K562 (cell line): ENCODE measurements around the gene CLEC3A. TPM values are rescaled to one million over a fixed set of nuclear protein-coding genes. Genes with fewer than 3 reads are reported as not detected.

ENCODE experiments used
- ATAC-seq: fragments of 200-7000 bp; cut with Tn5 transposase; 3 replicates; pipeline ENCODE4 v1.9.1; 2020; ENCODE audit warnings: moderate library complexity
- BruUV-seq: library from RNA; stranded (reverse); fragments of 400-500 nt; replicated peaks from 2 replicates; lab custom pipeline; 2021; lab: Mats Ljungman, UMichigan
- CTCF ChIA-PET: fragments of 300-600 bp; formaldehyde crosslinking; extraction: SDS; loops from one replicate; lab custom pipeline; 2021; ENCODE audit warnings: low intra/inter-chr PET ratio; lab: Yijun Ruan, JAX
- POLR2A ChIA-PET: fragments of 300-600, 350-650 bp; sonication (Branson Sonifier 250); formaldehyde crosslinking; extraction: SDS; loops from one replicate; lab custom pipeline; 2021; ENCODE audit warnings: antibody characterized with exemption, inconsistent platforms; lab: Yijun Ruan, JAX
- DNase-seq, 4 experiments: peaks; one replicate each; pipeline versions ENCODE4 v3.0.0 to v3.0.0-alpha.2; 2011 to 2018; ENCODE audit warnings: low spot score in 3 of 4, mixed read lengths in 3 of 4; ENCODE audit errors: extremely low read depth in 1 of 4
- FAIRE-seq: peaks from 2 replicates; lab custom pipeline; 2011; peaks lifted over from hg19 to GRCh38; lab: Jason Lieb, UNC
- H2AFZ ChIP-seq: 2 replicates; pipeline ENCODE4 v1.6.0; 2011; ENCODE audit warnings: low read depth, low read length, control low read depth, inconsistent platforms
- H3K27ac ChIP-seq: fragments of 200-600 bp; 3 replicates; pipeline ENCODE4 v1.8.0; 2011; ENCODE audit warnings: low read depth, mild to moderate bottlenecking, control low read depth, inconsistent platforms, low read length, moderate library complexity, mixed read lengths; ENCODE audit errors: extremely low read depth
- H3K27me3 ChIP-seq, 2 experiments: fragments of 300-600 bp in 1 of 2; 2 replicates in 1 of 2; 3 replicates in 1 of 2; pipeline versions ENCODE4 v1.6.0 to v1.8.0; 2011; ENCODE audit warnings: inconsistent platforms in 2 of 2, low read length in 2 of 2, mild to moderate bottlenecking in 1 of 2, mixed read lengths in 1 of 2, moderate library complexity in 1 of 2; ENCODE audit not compliant: control insufficient read depth in 2 of 2, insufficient read depth in 2 of 2
- H3K36me3 ChIP-seq: fragments of 300-600 bp; 3 replicates; pipeline ENCODE4 v1.8.0; 2011; ENCODE audit warnings: mild to moderate bottlenecking, low read length, inconsistent platforms; ENCODE audit not compliant: control insufficient read depth, insufficient read depth
- H3K4me1 ChIP-seq, 2 experiments: fragments of 200-600 bp in 1 of 2; replicated peaks in 1 of 2; 2 replicates in 1 of 2; 3 replicates in 1 of 2; pipeline versions ENCODE4 v1.5.1 to v1.8.0; 2011; ENCODE audit warnings: inconsistent platforms in 2 of 2, low read length in 2 of 2, mild to moderate bottlenecking in 1 of 2, mixed read lengths in 1 of 2, moderate library complexity in 1 of 2; ENCODE audit not compliant: control insufficient read depth in 2 of 2, insufficient read depth in 2 of 2
- H3K4me2 ChIP-seq: 2 replicates; pipeline ENCODE4 v1.6.1; 2011; ENCODE audit warnings: low read length, control low read depth, inconsistent platforms, mixed read lengths; ENCODE audit not compliant: insufficient read depth
- H3K4me3 ChIP-seq: fragments of 200-600 bp; sonication (generic), shearing (Covaris generic); 2 replicates; pipeline ENCODE4 v1.5.1; 2016; ENCODE audit warnings: control low read depth, inconsistent platforms
- H3K79me2 ChIP-seq: fragments of 200-600 bp; 3 replicates; pipeline ENCODE4 v1.8.0; 2011; ENCODE audit warnings: low read length, inconsistent platforms; ENCODE audit not compliant: control insufficient read depth, insufficient read depth
- H3K9ac ChIP-seq, 2 experiments: 2 replicates each; pipeline versions ENCODE4 v1.6.0 to v1.6.1; 2011; ENCODE audit warnings: low read depth in 2 of 2, low read length in 2 of 2, control low read depth in 1 of 2, inconsistent platforms in 1 of 2, mild to moderate bottlenecking in 1 of 2, mixed read lengths in 1 of 2; ENCODE audit not compliant: insufficient read depth in 1 of 2
- H3K9me1 ChIP-seq: one replicate; pipeline ENCODE4 v1.6.0; 2011; ENCODE audit warnings: inconsistent platforms, mild to moderate bottlenecking, low read length, moderate library complexity; ENCODE audit not compliant: control insufficient read depth, insufficient read depth
- H3K9me3 ChIP-seq: replicated peaks from 2 replicates; pipeline ENCODE4 v1.5.1; 2011; ENCODE audit warnings: low read depth, low read length, inconsistent platforms; ENCODE audit not compliant: control insufficient read depth, insufficient read depth
- H4K20me1 ChIP-seq: replicated peaks from 2 replicates; pipeline ENCODE4 v1.6.1; 2011; ENCODE audit warnings: low read length, inconsistent platforms, mixed read lengths; ENCODE audit not compliant: control insufficient read depth, insufficient read depth
- MAZ ChIP-seq, 2 experiments: fragments of 450-650 bp in 1 of 2; sonication (generic) in 1 of 2; formaldehyde crosslinking; IDR thresholded peaks in 1 of 2; conservative IDR thresholded peaks in 1 of 2; 2 replicates each; pipeline versions ENCODE4 v1.4.0 to v1.5.0; 2020; ENCODE audit warnings: mild to moderate bottlenecking in 1 of 2, missing genetic modification reagents in 1 of 2
- TRIM24 ChIP-seq, 2 experiments: fragments of 450-650 bp; IDR thresholded peaks; 2 replicates each; pipeline ENCODE4 v1.6.1; 2016
- YY1 ChIP-seq, 3 experiments: IDR thresholded peaks; 2 replicates each; pipeline ENCODE4 v1.6.1; 2011; ENCODE audit warnings: low read length in 2 of 3, mild to moderate bottlenecking in 2 of 3, moderate library complexity in 2 of 3, borderline replicate concordance in 1 of 3, control low read depth in 1 of 3, low read depth in 1 of 3; ENCODE audit not compliant: insufficient read depth in 3 of 3, insufficient replicate concordance in 2 of 3, control insufficient read depth in 1 of 3, insufficient read length in 1 of 3; ENCODE audit errors: extremely low read depth in 1 of 3
- ZNF146 ChIP-seq: IDR thresholded peaks from one replicate; pipeline ENCODE4 v1.6.1; 2018; ENCODE audit warnings: missing compliant biosample characterization; ENCODE audit not compliant: unreplicated experiment
- WGBS: fragments of 100-300 bp; shearing (Covaris generic); methylation state at CpG from one replicate; pipeline ENCODE4 v1.1.6; 2016; ENCODE audit warnings: low coverage, mixed read lengths; ENCODE audit not compliant: insufficient coverage; ENCODE audit errors: missing lambda C conversion rate; 5-methylcytosine and 5-hydroxymethylcytosine counted together
- in situ Hi-C: fragments of 300-500 bp; cut with MboI; formaldehyde crosslinking; loops from 4 replicates; pipeline ENCODE4 v1.15.0; 2018; ENCODE audit warnings: inconsistent platforms, mixed read lengths
- intact Hi-C: fragments of 100-400 bp; cut with micrococcal nuclease; formaldehyde crosslinking; loops from 2 replicates; pipeline ENCODE4 v1.14.2; 2022
- polyA plus RNA-seq, 8 experiments: library from polyadenylated mRNA; depleted of rRNA in 4 of 8; stranded (reverse) in 5 of 8; unstranded in 3 of 8; fragments of >200 nt; fragmentation: Nextera tagmentation in 2 of 8; fragmentation: Illumina TruSeq in 1 of 8; extraction: Ambion mirVana in 2 of 8; extraction: Trizol in 1 of 8; gene quantifications; 2 replicates each; pipeline versions ENCODE4 v1.2.1 to v1.2.3, GENCODE V29; 2011 to 2014; ENCODE audit warnings: inconsistent platforms in 1 of 8, missing spikeins in 1 of 8
- total RNA-seq, 7 experiments: library from RNA; depleted of rRNA in 6 of 7; stranded (reverse); fragments of >200 nt in 6 of 7; fragmentation: Illumina TruSeq in 2 of 7; extraction: Trizol in 2 of 7; gene quantifications; 2 replicates each; pipeline versions ENCODE4 v1.2.1 to v1.2.3, GENCODE V29; 2011 to 2021; ENCODE audit warnings: low replicate concordance in 1 of 7
- TF ChIP-seq, protein P1 (sequence below): sonication (generic); formaldehyde crosslinking; IDR thresholded peaks from 2 replicates; pipeline ENCODE4 v1.8.0; 2022; ENCODE audit warnings: mild to moderate bottlenecking, missing genetic modification reagents
- TF ChIP-seq, protein P2 (sequence below), 3 experiments: IDR thresholded peaks in 2 of 3; conservative IDR thresholded peaks in 1 of 3; 2 replicates each; pipeline ENCODE4 v1.5.1; 2011 to 2012; ENCODE audit warnings: low read length in 3 of 3, mild to moderate bottlenecking in 3 of 3, control low read depth in 2 of 3, improper control_type of control experiment in 1 of 3, inconsistent platforms in 1 of 3, low read depth in 1 of 3, mixed read lengths in 1 of 3, moderate library complexity in 1 of 3; ENCODE audit not compliant: insufficient read depth in 2 of 3

Gene CLEC3A
- total and polyA plus RNA-seq, 9 of the 15 experiments (the other 6 are each of a cell fraction or from before 2014, with no cell fraction given) = not detected

DNA sequence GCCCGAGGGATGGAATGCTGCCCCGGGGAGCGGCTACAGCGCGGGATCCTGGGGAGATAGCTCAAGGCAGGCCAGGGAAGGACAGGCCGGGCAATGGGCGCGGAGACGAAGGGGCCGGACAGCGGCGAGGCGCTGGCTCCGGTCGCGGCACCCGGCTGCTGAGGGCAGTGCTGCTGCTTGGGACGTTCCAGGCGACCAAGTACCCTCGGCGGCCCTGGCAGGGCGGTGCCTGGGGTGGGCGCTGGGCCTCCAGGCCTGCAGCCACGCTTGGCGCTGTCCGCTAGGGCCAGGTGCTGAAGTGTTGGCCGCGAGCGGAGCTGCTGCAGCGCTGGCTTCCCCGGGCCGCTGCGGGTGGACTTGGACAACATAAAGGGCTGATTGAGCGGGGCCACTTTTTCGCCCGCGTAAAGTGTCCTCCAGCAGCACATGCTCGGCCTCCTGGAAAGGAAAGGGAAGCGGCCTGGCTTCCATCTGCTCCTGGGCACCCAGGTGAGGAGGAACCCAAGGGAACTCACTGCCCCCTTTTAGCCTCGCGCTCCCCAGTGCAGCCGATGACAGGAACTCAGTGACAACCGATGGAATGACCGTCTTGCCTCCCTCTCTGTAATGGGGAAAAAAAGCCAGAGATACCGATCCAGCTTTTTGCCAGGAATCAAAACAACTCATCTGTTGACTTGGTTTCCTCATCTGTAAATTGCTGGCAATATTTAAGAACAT is 23.7 kb downstream of the CLEC3A start:
- no peak overlapping the region for H3K27ac ChIP-seq
- FAIRE-seq (no peak), DNase-seq (peak; percentile 59 to 60 (median 59)), ATAC-seq (peak; percentile 99)
- no peaks in the 10 kb centered on the region for H3K79me2 ChIP-seq
- no peak overlapping the region for H3K4me3 ChIP-seq
- ChIA-PET CTCF (no interaction called here), POLR2A (interaction anchor here (0.7 kb wide), 1 partner anchor 44 kb away, joined by 3 read pairs; no protein-coding TSS in a partner anchor)
- H3K9ac ChIP-seq = no peak overlapping the region
- no peak overlapping the region for H3K4me2 ChIP-seq
- no peaks in the 10 kb centered on the region for H3K36me3 ChIP-seq
- WGBS = 23% methylated on average over 27 of the region's 45 CpGs
- no peak overlapping the region for H2AFZ ChIP-seq
- peaks cover 0 to 4% of the 10 kb centered on the region in 2 experiments; a peak in 1 of 5 replicates for H3K4me1 ChIP-seq
- no TSS peak for BruUV-seq
- H3K9me1 ChIP-seq = no peaks in the 10 kb centered on the region
- in situ Hi-C loops (no loop called here), intact Hi-C loops (no loop called here)
- H3K9me3 ChIP-seq = no peaks in the 10 kb centered on the region
- H4K20me1 ChIP-seq = no peaks in the 10 kb centered on the region; the same call in 1 of the 2 replicates
- peaks cover 0 to 12% of the 10 kb centered on the region in 2 experiments; a peak in 1 of 5 replicates for H3K27me3 ChIP-seq
- TF ChIP-seq, protein P1, sequence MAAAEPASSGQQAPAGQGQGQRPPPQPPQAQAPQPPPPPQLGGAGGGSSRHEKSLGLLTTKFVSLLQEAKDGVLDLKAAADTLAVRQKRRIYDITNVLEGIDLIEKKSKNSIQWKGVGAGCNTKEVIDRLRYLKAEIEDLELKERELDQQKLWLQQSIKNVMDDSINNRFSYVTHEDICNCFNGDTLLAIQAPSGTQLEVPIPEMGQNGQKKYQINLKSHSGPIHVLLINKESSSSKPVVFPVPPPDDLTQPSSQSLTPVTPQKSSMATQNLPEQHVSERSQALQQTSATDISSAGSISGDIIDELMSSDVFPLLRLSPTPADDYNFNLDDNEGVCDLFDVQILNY (CRISPR knock-in tag) = 0 out of 2 replicates have a peak, but pooled peaks have one; percentile 33
- TF ChIP-seq YY1 (IDR thresholded peaks at IDR 0.05; ENCODE audit: borderline replicate concordance in 1 of 3, control insufficient read depth in 1 of 3, extremely low read depth in 1 of 3, insufficient read depth in 3 of 3, insufficient read length in 1 of 3, insufficient replicate concordance in 2 of 3, low read depth in 1 of 3, low read length in 2 of 3) (no peak), TRIM24 (IDR thresholded peaks at IDR 0.05) (no peak), MAZ (CRISPR knock-in tag; conservative IDR thresholded peaks at IDR 0.05 in 1 of 2, IDR thresholded peaks at IDR 0.05 in 1 of 2) (peak in 1 of 2 experiments; percentile 37; a peak in 1 of 4 replicates), ZNF146 (CRISPR knock-in tag) (no peak)
- TF ChIP-seq, protein P2, sequence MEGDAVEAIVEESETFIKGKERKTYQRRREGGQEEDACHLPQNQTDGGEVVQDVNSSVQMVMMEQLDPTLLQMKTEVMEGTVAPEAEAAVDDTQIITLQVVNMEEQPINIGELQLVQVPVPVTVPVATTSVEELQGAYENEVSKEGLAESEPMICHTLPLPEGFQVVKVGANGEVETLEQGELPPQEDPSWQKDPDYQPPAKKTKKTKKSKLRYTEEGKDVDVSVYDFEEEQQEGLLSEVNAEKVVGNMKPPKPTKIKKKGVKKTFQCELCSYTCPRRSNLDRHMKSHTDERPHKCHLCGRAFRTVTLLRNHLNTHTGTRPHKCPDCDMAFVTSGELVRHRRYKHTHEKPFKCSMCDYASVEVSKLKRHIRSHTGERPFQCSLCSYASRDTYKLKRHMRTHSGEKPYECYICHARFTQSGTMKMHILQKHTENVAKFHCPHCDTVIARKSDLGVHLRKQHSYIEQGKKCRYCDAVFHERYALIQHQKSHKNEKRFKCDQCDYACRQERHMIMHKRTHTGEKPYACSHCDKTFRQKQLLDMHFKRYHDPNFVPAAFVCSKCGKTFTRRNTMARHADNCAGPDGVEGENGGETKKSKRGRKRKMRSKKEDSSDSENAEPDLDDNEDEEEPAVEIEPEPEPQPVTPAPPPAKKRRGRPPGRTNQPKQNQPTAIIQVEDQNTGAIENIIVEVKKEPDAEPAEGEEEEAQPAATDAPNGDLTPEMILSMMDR (IDR thresholded peaks at IDR 0.05 in 2 of 3, conservative IDR thresholded peaks at IDR 0.05 in 1 of 3; ENCODE audit: insufficient read depth in 2 of 3, low read depth in 1 of 3, low read length in 3 of 3) = peak in 2 of 3 experiments; percentile 1 to 36; a peak in 1 of 6 replicates
